ENCODE results near the gene HOMER1.
"Not testable (repeated sequence)": the region's sequence is repeated elsewhere in the genome, so short reads cannot be mapped to it uniquely, and the experiment has no call there.

Gene HOMER1

DNA sequence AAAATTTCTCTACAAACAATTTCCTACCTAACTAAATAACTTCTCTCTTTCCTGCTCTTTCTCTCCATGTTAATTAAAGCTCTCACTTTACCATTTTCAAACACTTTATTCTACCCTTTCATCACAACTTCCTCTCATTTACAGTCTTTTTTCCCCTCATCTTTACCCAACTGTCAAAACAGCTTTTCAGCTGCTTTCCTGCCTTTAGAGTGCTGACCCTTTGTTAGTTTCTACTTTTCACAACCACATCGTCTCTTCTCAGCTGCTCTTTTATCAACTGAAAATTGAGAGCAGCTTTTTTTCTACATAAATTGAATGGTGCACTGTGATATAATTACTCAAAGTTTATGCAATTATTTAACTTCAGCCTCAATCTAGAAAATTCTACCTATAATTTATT lies 3.1 kb upstream of the HOMER1 start:
- no peak for DNase-seq (ENCODE audit: low spot score)

DNA sequence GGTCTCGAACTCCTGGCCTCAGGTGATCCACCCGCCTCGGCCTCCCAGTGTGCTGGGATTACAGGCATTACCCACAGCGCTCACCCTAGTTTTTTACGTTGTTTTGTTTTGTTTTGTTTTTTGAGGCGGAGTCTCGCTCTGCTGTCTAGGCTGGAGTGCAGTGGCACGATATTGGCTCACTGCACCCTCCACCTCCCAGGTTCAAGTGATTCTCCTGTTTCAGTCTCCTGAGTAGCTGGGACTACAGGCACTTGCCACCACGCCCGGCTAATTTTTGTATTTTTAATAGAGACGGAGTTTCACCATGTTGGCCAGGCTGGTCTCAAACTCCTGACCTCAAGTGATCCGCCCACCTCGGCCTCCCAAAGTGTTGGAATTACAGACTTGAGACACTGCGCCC lies 2.4 kb upstream of the HOMER1 start:
- DNase-seq (ENCODE audit: low spot score), result not testable (repeated sequence)

DNA sequence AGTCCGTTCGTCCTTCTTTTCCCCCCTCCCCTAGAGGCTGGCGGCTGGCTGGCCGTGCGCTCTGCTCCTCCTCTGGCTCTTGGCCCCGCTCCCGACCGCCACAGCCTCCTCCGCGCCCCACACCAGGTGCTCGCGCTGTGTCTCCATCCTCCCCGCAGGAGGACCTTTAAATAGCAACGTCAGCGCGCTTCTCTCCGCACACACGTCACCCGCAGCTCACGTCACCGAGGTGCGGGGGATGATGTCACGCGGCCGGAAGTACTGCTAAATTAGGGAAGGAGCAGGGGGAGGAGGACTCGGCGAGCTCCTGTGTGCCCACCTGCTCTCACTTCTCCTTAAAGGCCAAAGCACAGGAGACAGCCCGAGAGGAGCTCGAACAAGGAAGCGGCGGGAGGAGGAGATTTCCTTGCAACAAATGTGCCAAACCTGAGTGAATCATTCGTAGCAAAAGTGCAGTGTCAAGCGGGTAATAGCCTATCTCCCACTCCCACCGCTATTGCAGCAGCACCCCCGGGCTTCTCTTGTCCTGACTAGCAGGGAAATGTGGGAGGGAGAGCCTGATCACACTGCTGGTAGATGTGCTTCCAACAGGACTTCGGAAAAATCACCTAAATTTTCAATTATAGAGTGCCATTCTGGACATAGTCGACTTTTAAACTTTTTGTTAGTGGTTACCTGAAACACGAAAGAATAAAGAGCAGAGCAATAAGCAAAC lies 614 bp upstream of the HOMER1 start:
- peak; percentile 97 for DNase-seq (ENCODE audit: low spot score)

DNA sequence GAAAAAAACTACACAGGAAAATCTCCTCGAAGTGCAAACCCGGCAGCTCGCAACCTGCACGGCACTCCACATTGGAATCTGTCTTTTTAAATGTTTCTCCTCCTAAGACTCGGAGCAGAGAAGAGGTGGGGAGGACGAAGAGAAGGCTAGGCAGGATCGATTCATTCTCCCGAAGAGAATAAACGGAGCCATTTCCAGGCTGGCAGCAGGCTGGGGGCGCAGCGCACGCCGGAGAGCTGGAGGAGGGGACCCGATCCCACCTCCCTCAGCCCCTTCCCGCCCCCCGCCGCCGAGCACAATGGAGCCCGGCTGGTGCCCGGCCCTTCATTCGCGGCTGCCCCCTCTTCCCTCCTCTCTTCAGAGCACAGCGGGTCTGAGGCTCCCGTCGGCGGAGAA lies 628 bp downstream of the HOMER1 start:
- no peak for DNase-seq (ENCODE audit: low spot score)

DNA sequence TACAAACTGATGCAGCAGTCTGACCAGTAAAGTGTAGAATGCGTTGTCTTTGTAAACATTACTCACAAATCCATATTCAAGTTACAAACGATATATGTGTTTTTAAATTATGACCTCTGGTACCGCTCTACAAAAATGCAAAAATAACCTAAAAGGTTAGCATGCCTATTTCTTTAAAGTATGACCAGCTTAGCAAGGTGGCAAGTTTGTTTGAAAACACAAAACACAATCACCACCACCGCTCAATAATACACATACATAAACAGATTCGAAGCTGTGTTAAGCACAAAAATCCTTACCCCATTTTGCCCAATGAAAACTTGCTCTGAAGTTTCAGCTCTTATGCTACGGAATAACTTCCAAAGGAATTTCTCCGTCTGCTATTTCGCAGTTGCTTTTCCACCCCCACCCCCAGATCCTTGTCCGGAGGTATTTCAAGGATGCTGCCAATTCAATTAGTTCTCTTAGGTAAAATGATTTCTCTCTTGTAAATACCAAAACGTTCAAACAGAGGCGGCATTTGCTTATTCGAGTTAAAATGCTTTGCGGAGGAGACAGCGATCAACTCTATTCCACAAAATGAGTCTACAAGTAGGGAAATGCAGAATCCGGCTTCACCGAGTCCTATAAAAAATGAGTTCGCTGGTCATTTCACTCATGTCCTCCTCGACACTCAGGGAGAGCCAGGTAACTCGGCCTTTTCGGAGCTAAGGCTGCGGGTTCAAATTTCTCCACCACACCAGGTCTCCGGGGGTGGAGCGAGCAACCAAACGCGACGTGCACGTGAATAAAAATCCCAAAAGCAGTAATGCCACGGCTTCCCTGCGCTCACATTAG lies 1.2 kb downstream of the HOMER1 start:
- DNase-seq (ENCODE audit: low spot score), result peak; percentile 41

DNA sequence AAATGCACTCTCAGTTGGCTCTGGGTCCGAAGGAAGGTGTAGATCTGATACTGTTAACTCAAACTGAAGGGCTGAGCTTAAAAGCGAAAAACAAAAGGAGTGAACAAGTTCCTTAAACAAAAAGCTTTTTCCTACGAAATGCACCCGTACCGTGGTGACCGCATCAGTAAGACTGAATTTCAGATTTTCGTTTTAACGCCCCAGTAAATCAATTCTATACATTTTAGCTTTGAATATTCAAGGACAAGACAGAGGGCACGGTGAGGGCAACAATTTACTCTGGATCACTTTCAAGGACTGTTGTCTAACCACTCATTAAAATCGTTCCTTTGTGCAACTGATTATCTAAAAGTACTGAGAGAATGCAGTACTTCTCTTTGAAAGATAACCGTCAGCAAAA lies 1.9 kb downstream of the HOMER1 start:
- no peak for DNase-seq (ENCODE audit: low spot score)

DNA sequence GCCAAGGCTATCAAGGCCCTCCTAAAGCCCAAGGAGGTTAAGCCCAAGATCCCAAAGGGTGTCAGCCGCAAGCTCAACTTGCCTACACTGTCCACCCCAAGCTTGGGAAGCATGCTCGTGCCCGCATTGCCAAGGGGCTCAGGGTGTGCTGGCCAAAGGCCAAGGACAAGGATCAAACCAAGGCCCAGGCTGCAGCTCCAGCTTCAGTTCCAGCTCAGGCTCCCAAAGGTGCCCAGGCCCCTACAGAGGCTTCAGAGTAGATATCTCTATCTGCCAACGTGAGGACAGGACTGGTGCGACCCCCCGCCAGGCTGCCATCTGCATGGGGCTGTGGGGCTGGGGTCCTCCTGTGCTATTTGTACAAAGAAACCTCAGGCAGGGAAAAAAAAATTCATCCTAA lies 3.3 kb downstream of the HOMER1 start:
- no peak for DNase-seq (ENCODE audit: low spot score)

DNA sequence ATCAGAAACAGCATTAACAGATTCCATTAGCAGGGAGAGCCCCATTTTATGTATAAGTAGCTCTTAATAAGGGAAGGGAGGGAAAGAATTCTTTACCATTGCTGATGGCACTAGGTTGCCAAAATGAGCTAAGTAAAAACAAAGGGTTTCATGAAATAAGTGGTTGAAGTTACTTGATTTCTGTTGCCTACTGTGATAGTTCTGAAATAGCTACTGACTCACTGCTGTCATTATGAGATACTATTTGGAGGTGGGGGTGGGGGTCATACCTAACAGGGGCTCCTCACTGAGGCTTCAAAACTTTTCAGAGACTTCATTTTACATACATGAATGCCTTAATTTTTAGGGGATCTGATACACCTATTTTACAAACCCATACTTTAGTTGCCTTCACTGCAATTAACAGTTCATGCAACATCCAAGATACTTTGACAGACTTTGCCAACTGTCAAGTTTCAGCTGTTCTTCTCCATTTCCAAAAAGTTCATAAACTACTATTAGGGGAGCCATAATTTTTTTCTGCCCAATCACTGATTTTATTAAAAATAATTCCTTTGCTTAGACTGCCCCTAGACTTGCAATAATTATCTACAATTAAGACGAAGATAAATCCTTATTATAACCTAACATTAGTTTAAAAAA lies 4.6 kb downstream of the HOMER1 start:
- no peak for DNase-seq (ENCODE audit: low spot score)

DNA sequence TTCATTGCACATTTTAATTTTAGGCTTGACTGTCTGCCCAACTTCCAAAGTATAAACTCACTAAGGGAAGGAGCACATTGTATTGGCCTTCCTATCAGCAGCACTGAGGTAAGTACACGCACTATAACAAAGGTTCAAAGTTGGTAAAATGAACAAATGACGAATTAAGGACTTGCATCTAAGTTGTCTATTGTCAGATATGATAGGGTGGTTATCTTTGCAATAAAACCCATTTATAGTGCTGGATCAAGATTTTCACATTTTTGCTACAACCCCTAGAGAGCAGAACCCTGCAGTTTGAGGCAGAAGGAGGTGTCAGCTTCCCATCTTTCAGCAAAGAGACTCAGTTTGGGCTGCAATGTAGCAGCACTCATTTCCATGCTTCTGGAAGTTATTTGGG lies 5.1 kb downstream of the HOMER1 start:
- no peak for DNase-seq (ENCODE audit: low spot score)

DNA sequence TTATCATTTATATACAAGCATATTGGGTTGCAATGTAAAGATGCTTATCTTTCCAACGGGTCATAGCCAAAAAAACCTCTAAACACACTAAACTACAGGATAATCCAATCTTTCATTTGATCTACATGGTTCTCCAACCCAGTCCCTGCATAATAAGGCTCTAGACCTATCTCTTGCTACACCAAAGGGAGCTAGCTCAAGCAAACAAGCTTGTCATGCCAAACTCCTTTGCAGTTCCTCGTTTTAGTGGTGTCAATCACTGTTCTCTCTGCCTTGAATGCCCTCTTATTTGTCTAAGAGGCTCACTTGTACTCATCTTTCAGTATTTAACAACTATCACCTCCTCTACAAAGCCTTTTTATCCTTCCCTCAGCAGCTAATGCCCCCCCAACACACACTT lies 5.6 kb downstream of the HOMER1 start:
- DNase-seq (ENCODE audit: low spot score), result no peak

DNA sequence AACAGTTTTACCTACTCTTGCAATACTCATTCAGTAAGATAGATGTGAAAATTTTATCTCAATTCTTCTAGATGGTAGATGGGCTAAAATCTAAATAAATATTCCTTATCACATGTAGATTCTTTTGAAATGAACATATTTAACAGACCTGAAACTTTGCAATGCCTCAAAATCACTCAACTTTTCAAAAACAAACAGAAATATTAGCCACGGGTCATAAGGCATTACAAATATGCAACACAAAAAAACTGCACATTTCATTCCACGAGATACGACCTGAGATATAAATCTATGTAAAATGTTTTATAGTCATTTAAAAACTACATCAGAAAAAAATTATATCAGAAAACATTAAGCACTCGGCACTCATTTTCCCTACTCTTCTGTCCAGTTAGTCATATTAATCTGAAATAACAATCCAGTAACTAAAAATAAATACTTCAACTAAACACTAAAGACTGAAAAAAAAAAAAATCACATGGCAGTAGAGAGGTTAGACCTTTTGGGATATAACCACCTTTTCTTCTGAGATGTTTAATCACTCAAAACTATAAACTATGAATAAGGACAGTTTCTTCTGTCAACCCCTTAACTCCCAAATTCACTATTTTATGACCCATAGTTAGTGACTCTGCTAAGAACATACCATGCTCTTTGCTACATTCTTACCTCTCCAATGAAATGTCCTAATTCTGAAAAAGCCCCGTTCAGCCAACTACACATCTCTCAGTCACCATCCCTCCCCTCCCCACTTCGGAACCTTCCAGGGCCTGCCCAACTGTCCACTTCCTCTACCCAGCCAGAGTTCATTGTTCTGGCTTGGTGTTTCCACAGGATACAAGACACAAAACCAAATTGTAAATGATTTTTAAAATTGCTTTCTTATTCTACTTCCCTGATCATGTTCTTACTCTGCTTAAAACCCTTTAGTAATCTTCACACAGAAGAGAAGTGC lies 6.4 kb downstream of the HOMER1 start:
- DNase-seq (ENCODE audit: low spot score), result no peak

DNA sequence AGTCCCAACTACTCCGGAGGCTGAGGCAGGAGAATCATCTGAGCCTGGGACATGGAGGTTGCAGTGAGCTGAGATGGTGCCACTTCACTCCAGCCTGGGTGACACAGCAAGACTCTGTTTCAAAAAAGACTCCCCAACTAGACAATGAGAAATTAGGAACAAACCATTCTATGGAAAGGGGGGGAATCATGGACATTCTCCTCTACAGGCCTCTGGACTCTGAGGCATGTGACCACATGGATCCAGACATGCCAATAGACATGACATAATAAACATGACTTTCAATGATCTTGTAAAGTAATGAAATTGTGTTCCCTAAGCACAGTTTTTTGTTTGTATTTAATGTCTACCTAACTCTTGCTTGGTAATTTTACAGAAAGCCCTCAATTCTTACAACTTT lies 8.8 kb downstream of the HOMER1 start:
- no peak for DNase-seq (ENCODE audit: low spot score)

DNA sequence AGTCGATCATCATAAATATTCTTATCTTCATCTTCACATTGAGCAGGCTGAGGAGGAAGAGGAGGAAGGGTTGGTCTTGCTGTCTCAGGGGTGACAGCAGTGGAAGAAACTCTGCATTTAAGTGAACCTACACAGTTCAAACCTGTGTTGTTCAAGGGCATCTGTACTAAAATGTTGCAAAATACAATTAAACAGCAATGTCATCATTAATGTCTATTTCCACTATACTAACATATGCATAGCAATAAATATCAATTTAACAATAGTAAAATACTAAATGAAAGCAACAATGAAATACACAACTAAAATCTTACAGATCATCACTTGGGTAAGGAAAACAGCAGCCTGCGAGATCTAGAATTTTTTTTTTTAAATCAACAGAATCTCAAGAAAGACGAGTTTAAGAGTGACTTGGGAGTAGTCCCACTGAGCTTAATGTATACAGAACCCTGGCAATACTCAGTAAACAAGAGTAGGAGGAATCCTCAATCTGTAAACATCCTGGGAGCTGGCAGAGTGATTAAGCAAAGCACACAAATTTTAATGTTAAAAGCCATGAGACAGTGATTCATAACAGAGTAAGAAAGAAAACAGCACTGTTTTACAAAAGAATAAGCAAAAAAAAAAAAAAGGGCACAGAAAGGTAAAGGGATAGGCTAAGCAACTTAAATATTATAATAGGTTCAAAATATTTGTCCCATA lies 10.0 kb downstream of the HOMER1 start:
- DNase-seq (ENCODE audit: low spot score), result no peak

DNA sequence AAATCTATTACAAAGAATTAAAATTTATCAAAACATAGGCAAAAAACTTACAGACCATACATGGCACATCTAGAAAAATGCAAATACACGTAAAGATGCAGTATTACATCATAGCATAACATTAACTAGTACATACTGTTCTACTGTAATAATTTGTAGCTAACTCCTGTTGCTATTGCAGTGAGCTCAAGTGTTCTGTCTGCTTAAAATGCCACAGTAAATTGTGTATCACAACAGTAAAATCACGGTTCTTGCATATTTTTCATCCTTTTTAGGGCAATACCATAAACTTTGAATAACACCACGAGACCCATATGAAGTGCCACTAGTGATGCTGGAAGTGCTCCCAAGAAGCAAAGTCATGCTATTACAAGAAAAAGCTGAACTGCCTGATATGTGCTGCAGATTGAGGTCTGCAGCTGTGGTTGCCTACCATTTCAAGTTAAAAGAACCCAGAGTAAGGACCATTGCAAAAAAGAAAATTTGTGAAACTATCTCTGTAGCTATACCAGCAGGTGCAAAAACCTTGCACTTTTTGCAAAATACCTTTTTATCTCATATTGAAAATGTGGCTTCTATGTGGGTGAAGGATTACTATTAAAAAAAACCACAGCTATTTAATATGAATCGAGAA lies 14.2 kb downstream of the HOMER1 start:
- DNase-seq (ENCODE audit: low spot score), result no peak

DNA sequence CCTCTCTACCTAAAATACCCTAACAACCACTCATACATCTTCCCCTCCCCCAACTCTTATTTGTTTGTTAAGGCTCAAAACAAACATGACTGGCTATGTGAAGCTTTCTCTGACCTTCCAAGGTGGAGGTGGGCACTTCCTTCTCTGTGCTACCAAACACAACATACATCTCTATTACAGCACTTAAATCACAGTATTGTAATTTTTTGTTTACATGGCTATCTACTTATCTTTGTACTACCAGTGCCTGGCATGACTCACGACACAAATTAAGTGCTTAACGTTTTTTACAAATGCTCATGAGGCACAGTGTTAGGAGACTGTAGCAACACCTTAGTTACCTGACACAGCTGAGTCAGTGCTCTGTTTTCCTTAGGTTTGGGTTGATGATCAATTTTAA lies 18.6 kb downstream of the HOMER1 start:
- peak; percentile 16 for DNase-seq (ENCODE audit: low spot score)

DNA sequence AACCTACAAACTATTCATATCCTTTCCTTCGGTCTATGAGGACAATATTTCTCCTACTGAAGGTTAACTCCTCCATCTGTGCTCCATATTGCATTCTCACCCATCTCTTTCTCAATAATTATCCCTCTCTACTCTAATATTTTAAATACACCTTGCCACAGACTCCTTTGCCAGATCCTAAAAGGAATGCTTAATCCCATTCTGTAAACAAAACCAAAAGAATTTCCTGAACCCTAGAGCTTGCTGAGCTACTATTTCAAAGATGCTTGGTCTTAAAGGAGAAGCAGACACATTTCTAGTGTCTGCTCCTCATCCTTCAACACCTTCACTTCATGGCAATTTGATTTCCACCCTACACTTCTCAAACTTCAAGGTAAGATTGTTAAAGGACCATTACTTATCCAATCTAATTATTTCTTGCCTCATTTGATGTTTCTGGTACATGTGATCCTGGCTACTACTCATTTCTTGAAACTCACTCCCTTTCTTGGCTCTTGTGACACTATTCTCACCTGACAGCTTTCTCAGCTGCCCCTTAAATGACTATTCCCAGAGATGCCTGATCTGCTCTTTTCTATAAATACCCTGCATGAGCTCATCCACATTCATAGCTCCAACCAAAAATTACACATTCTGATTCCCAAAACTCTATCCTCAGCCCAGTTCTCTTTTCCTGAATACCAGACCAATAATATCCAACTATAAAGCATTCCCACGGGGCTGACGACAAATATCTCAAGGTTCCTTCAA lies 20.2 kb downstream of the HOMER1 start:
- no peak for DNase-seq (ENCODE audit: low spot score)

DNA sequence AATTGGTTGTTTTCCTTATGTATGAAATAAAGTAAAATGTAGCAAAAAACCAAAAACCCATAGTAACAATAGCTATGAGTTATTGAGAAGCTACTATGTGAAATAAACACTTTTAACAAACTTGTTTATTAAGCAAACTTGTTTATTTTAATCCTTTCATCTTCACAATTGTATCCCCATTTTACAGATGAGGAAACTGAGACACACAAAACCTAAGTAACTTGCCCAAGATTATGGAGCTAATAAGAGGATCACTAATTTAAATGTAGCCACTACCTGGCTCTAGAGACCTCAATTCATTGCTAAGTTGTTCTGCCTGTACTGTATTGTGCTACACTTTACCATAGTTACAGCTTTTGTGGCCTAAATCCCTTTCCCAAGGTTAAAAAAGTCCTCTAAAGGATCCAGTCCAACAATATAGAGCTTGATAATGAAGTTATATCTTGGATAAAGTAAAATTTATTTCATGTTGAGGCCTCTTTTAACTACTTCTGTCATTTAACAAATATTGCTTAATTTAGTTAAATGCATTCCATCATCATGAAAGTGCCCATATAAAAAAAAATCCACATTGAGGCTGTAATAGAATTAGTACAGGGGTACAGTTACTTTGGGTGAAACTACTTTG lies 22.1 kb downstream of the HOMER1 start:
- DNase-seq (ENCODE audit: low spot score), result no peak

DNA sequence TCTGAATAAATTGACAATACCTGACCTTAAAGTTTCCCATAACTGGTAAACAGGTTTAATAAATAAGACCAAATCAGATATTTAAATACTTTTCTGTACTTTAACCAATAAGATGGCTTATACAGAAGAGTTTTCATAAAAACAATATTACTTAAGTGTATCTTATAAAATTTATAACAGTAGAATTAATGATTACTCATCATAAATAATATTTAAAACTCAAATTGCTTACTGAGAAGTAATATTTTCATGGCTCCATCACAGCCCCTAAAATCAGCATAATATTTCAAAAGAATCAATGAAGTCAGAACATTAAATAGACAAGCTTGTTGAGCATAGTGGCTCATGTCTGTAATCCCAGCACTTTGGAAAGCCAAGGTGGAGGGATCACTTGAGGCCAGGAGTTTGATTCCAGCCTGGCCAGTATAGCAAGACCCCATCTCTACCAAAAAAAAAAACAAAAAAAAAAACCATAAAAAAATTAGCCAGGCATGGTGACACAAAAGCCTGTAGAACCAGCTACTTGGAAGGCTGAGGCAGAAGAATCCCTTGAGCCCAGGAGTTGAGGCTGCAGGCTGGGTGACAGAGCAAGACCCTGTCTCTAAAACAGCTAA lies 23.5 kb downstream of the HOMER1 start:
- no peak for DNase-seq (ENCODE audit: low spot score)

DNA sequence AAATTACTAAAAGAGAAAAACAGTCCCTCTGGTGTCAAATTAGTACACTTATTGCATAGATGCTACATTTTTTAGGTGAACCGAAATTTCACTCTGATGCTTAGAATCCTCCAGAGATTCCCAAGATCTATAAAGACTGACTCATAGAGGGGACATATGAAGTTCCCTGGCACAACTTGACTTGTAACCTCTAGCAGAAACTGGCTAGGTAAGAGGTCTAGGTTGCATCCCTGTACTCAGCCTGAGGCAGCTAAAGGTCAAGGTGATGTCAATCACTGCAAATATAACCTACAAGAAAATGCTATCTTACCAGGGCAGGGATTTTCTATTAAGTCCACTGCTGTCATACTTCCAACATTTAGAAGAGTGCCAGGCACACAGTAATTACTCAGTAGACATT lies 24.2 kb downstream of the HOMER1 start:
- DNase-seq (ENCODE audit: low spot score), result no peak
